MCF 10A (cell line): ENCODE measurements around the gene RASGRP4. TPM values are rescaled to one million over a fixed set of nuclear protein-coding genes. Genes with fewer than 3 reads are reported as not detected.

Source experiments
- BruUV-seq: library from RNA; stranded (reverse); fragments of 400-500 nt; replicated peaks from 2 replicates; lab custom pipeline; 2021; lab: Mats Ljungman, UMichigan
- CTCF ChIA-PET: fragments of 300-600 bp; sonication (Branson Sonifier 250); formaldehyde crosslinking; extraction: SDS; loops from one replicate; lab custom pipeline; 2021; ENCODE audit warnings: antibody characterized with exemption, inconsistent platforms; lab: Yijun Ruan, JAX
- POLR2A ChIA-PET: fragments of 300-600, 350-650 bp; sonication (Branson Sonifier 250); formaldehyde crosslinking; extraction: SDS; loops from one replicate; lab custom pipeline; 2020; ENCODE audit warnings: antibody characterized with exemption, inconsistent platforms; lab: Yijun Ruan, JAX
- DNase-seq: peaks from one replicate; pipeline ENCODE4 v3.0.0-alpha.2; 2018; ENCODE audit not compliant: unreplicated experiment
- H3K27ac Mint-ChIP-seq: one replicate; pipeline ENCODE4 v1.8.0; 2022; ENCODE audit warnings: mild to moderate bottlenecking, low read depth, mixed read lengths; ENCODE audit not compliant: unreplicated experiment
- H3K27me3 Mint-ChIP-seq: one replicate; pipeline ENCODE4 v1.8.0; 2022; ENCODE audit warnings: mixed read lengths; ENCODE audit not compliant: insufficient read depth, unreplicated experiment
- H3K36me3 Mint-ChIP-seq: one replicate; pipeline ENCODE4 v1.8.0; 2022; ENCODE audit warnings: mild to moderate bottlenecking, moderate library complexity, mixed read lengths; ENCODE audit not compliant: insufficient read depth, unreplicated experiment
- H3K4me1 Mint-ChIP-seq: one replicate; pipeline ENCODE4 v1.8.0; 2022; ENCODE audit warnings: mixed read lengths; ENCODE audit not compliant: insufficient read depth, unreplicated experiment
- H3K4me3 Mint-ChIP-seq: one replicate; pipeline ENCODE4 v1.8.0; 2022; ENCODE audit warnings: mild to moderate bottlenecking, moderate library complexity, mixed read lengths; ENCODE audit not compliant: unreplicated experiment
- H3K9me3 Mint-ChIP-seq: one replicate; pipeline ENCODE4 v1.8.0; 2022; ENCODE audit warnings: mixed read lengths; ENCODE audit not compliant: unreplicated experiment
- intact Hi-C: fragments of 100-400 bp; cut with micrococcal nuclease; formaldehyde crosslinking; loops from 2 replicates; pipeline ENCODE4 v1.14.1; 2022
- total RNA-seq: library from RNA; stranded (reverse); gene quantifications from 2 replicates; pipeline ENCODE4 v1.2.3, GENCODE V29; 2022
- TF ChIP-seq, protein P1 (sequence below): fragments of 200-600 bp; IDR thresholded peaks from one replicate; pipeline ENCODE4 v1.8.0; 2022; ENCODE audit warnings: antibody characterized with exemption, mild to moderate bottlenecking; ENCODE audit not compliant: unreplicated experiment

The RASGRP4 gene
- total RNA-seq, 1 experiment from 2014 or later = not detected

DNA sequence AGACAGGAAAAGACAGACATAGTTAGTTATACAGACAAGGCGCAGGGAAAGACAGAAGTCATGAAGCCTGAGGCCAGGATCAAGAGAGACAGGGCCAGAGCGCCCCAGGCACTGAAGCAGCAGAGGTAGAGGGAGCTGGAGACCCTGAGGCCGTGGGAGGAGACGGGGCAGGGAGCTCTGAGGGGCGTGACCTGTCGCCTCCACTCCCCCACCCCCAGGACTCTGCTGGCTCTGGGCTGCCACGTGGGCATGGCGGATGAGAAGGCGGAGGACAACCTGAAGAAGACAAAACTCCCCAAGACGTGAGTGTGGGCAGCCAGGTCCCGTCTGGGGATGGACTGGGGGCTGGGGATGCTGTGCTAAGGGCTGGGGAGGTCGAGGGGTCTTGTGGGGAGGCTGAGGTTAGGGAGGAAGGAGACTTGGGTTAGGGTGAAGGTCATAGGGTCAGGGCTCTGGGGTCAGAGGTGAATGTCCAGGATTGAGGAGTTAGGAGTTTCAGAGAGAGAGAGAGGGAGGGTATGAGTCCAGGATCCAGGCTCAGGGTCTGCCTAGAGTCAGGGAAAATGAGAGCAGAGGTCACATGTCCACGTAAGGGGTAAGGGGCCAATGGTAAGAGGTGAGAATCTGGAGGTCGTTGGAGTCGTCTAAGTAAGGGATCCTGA lies 38.5 kb upstream of the RASGRP4 start:
- TF ChIP-seq, protein P1, sequence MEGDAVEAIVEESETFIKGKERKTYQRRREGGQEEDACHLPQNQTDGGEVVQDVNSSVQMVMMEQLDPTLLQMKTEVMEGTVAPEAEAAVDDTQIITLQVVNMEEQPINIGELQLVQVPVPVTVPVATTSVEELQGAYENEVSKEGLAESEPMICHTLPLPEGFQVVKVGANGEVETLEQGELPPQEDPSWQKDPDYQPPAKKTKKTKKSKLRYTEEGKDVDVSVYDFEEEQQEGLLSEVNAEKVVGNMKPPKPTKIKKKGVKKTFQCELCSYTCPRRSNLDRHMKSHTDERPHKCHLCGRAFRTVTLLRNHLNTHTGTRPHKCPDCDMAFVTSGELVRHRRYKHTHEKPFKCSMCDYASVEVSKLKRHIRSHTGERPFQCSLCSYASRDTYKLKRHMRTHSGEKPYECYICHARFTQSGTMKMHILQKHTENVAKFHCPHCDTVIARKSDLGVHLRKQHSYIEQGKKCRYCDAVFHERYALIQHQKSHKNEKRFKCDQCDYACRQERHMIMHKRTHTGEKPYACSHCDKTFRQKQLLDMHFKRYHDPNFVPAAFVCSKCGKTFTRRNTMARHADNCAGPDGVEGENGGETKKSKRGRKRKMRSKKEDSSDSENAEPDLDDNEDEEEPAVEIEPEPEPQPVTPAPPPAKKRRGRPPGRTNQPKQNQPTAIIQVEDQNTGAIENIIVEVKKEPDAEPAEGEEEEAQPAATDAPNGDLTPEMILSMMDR = no peak
- Mint-ChIP-seq H3K4me1 (no peaks in the 10 kb centered on the region), H3K4me3 (no peak overlapping the region), H3K27ac (no peak overlapping the region), H3K27me3 (peaks cover 11% of the 10 kb centered on the region), H3K36me3 (no peaks in the 10 kb centered on the region), H3K9me3 (no peaks in the 10 kb centered on the region)
- intact Hi-C loops = no loop called here
- BruUV-seq = no TSS peak
- ChIA-PET POLR2A (no interaction called here), CTCF (no interaction called here)
- DNase-seq = no peak

- TF ChIP-seq, protein P1 = no peak
- Mint-ChIP-seq H3K4me3 (no peak overlapping the region), H3K36me3 (no peaks in the 10 kb centered on the region), H3K9me3 (no peaks in the 10 kb centered on the region), H3K27ac (no peak overlapping the region), H3K27me3 (peaks cover 11% of the 10 kb centered on the region), H3K4me1 (no peaks in the 10 kb centered on the region)
- BruUV-seq = no TSS peak
- DNase-seq = no peak
- intact Hi-C loops = no loop called here
- ChIA-PET POLR2A (no interaction called here), CTCF (no interaction called here)
These were observed 37.3 kb upstream of the RASGRP4 start for GRCh38 chr19:38463365-38463764.

- H3K36me3 Mint-ChIP-seq = no peaks in the 10 kb centered on the region
- no peak overlapping the region for H3K4me3 Mint-ChIP-seq
- intact Hi-C loops = no loop called here
- no peaks in the 10 kb centered on the region for H3K4me1 Mint-ChIP-seq
- no peak overlapping the region for H3K27ac Mint-ChIP-seq
- ChIA-PET POLR2A (no interaction called here), CTCF (interaction anchor here (0.6 to 0.7 kb wide), 2 partner anchors 55 to 261 kb away, joined by 3 read pairs; no protein-coding TSS in a partner anchor)
- DNase-seq = no peak
- BruUV-seq = no TSS peak
- TF ChIP-seq, protein P1 = no peak
- peaks cover 18% of the 10 kb centered on the region for H3K27me3 Mint-ChIP-seq
- no peaks in the 10 kb centered on the region for H3K9me3 Mint-ChIP-seq
These were observed 33.0 kb upstream of the RASGRP4 start for GRCh38 chr19:38458991-38459390.

DNA sequence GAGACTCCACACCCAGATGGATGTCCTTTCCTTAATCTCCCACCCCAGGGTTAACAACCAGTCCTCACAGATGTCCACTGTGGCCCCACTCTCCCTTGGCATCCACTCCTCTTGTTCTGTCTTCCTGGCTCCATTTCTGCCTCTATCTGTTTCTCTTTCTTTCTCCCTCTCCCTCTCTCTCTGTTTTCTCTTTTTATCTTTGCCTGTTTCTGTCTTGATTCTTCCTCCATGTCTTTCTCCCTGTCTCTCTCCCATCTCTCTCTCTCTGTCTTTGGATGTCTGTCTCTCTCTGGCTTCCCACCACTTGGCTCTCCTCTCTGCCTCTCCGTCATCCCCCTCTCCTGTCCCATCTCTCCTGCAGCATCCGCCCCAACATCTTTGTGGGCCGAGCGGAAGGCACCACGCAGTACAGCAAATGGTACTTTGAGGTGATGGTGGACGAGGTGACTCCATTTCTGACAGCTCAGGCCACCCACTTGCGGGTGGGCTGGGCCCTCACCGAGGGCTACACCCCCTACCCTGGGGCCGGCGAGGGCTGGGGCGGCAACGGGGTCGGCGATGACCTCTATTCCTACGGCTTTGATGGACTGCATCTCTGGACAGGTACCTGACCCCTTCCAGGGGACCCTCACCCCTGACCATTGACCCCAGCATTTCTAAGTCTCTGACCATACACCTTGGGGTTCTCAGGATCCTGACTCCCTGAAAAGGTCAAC lies 31.8 kb upstream of the RASGRP4 start:
- no peak overlapping the region for H3K4me3 Mint-ChIP-seq
- POLR2A ChIA-PET = no interaction called here
- H3K4me1 Mint-ChIP-seq = no peaks in the 10 kb centered on the region
- DNase-seq = no peak
- TF ChIP-seq, protein P1 = no peak
- no TSS peak for BruUV-seq
- CTCF ChIA-PET = no interaction called here
- H3K9me3 Mint-ChIP-seq = no peaks in the 10 kb centered on the region
- H3K27me3 Mint-ChIP-seq = peaks cover 16% of the 10 kb centered on the region
- H3K36me3 Mint-ChIP-seq = no peaks in the 10 kb centered on the region
- intact Hi-C loops = no loop called here
- no peak overlapping the region for H3K27ac Mint-ChIP-seq
